ENCODE results near the gene FNBP1.
"Not testable (repeated sequence)": the region's sequence is repeated elsewhere in the genome, so short reads cannot be mapped to it uniquely, and the experiment has no call there.

Gene FNBP1

GRCh38 chr9:129945314-129945713, 97.7 kb downstream of the FNBP1 start:
- no peak for TF ChIP-seq CTCF (IDR thresholded peaks at IDR 0.05; ENCODE audit: extremely low read depth, insufficient read depth, missing control alignments)
- DNase-seq (ENCODE audit: low spot score): no peak
- in situ Hi-C loops (cut with MboI; ENCODE audit: low pct_unique_long_range_greater_than_20kb, low sequenced_read_pairs, unreplicated experiment): no loop called here

- in situ Hi-C loops (cut with MboI; ENCODE audit: low pct_unique_long_range_greater_than_20kb, low sequenced_read_pairs, unreplicated experiment): no loop called here
- DNase-seq (ENCODE audit: low spot score): no peak
- no peak for TF ChIP-seq CTCF (IDR thresholded peaks at IDR 0.05; ENCODE audit: extremely low read depth, insufficient read depth, missing control alignments)
Measured at GRCh38 chr9:129944506-129945116, 98.4 kb downstream of the FNBP1 start.

GRCh38 chr9:129939431-129939830, 103.6 kb downstream of the FNBP1 start:
- in situ Hi-C loops (cut with MboI; ENCODE audit: low pct_unique_long_range_greater_than_20kb, low sequenced_read_pairs, unreplicated experiment): no loop called here
- no peak for TF ChIP-seq CTCF (IDR thresholded peaks at IDR 0.05; ENCODE audit: extremely low read depth, insufficient read depth, missing control alignments)
- no peak for DNase-seq (ENCODE audit: low spot score)

GRCh38 chr9:129938291-129938979, 104.6 kb downstream of the FNBP1 start:
- in situ Hi-C loops (cut with MboI; ENCODE audit: low pct_unique_long_range_greater_than_20kb, low sequenced_read_pairs, unreplicated experiment): no loop called here
- DNase-seq (ENCODE audit: low spot score): no peak
- TF ChIP-seq CTCF (IDR thresholded peaks at IDR 0.05; ENCODE audit: extremely low read depth, insufficient read depth, missing control alignments): no peak

- in situ Hi-C loops (cut with MboI; ENCODE audit: low pct_unique_long_range_greater_than_20kb, low sequenced_read_pairs, unreplicated experiment); DNase-seq (ENCODE audit: low spot score): not testable (repeated sequence)
Measured at GRCh38 chr9:129937879-129938278, 105.1 kb downstream of the FNBP1 start.

- no peak for DNase-seq (ENCODE audit: low spot score)
- no peak for TF ChIP-seq CTCF (IDR thresholded peaks at IDR 0.05; ENCODE audit: extremely low read depth, insufficient read depth, missing control alignments)
- in situ Hi-C loops (cut with MboI; ENCODE audit: low pct_unique_long_range_greater_than_20kb, low sequenced_read_pairs, unreplicated experiment): no loop called here
Measured at GRCh38 chr9:129936222-129936621, 106.8 kb downstream of the FNBP1 start.

- in situ Hi-C loops (cut with MboI; ENCODE audit: low pct_unique_long_range_greater_than_20kb, low sequenced_read_pairs, unreplicated experiment): no loop called here
- no peak for TF ChIP-seq CTCF (IDR thresholded peaks at IDR 0.05; ENCODE audit: extremely low read depth, insufficient read depth, missing control alignments)
- no peak for DNase-seq (ENCODE audit: low spot score)
Measured at GRCh38 chr9:129934780-129935179, 108.2 kb downstream of the FNBP1 start.

All from GM13977 (cell line).